ENCODE data around the gene GRID1. TPM values are rescaled to one million over a fixed set of nuclear protein-coding genes. Genes with fewer than 3 reads are reported as not detected.

The GRID1 gene
- total and polyA plus RNA-seq, 10 of the 15 experiments (the other 5 are each of a cell fraction or from before 2014, with no cell fraction given): 0.04 to 0.62 (median 0.08) TPM; not detected in 5

GRCh38 chr10:85901599-85901998 is 465.0 kb downstream of the GRID1 start:
- ChIA-PET RAD21 (ENCODE audit: unreplicated experiment) (no interaction called here), SMC1A (ENCODE audit: uncharacterized antibody, unreplicated experiment) (interaction anchor here (0.7 to 1.3 kb wide), 4 partner anchors 12 to 32 kb away, joined by 3 read pairs; no protein-coding TSS in a partner anchor), CTCF (interaction anchor here (1.8 kb wide), 1 partner anchor 22 kb away, joined by 5 read pairs; no protein-coding TSS in a partner anchor), POLR2A (no interaction called here)
- Histone ChIP-seq H3K4me2 (ENCODE audit: control insufficient read depth, insufficient read depth) (no peak overlapping the region), H3K4me3 (no peak overlapping the region), H3K4me1 (ENCODE audit: control insufficient read depth, insufficient read depth, low read length) (no peaks in the 10 kb centered on the region), H3K27ac (ENCODE audit: control insufficient read depth, insufficient read depth) (no peak overlapping the region), H3K79me2 (ENCODE audit: control insufficient read depth, insufficient read depth, low read length) (no peaks in the 10 kb centered on the region), H3K9ac (ENCODE audit: control insufficient read depth, insufficient read depth, low read length) (no peak overlapping the region), H4K20me1 (ENCODE audit: control insufficient read depth, insufficient read depth) (no peaks in the 10 kb centered on the region), H2AFZ (ENCODE audit: control insufficient read depth, low read depth, low read length) (no peak overlapping the region), H3K9me3 (replicated peaks; ENCODE audit: control insufficient read depth, insufficient read depth, low read length) (no peaks in the 10 kb centered on the region; the same call in 2 of the 3 replicates), H3K27me3 (replicated peaks in 1 of 2; ENCODE audit: control insufficient read depth in 2 of 2, insufficient read depth in 2 of 2, low read length in 1 of 2) (no peaks in the 10 kb centered on the region), H3K36me3 (ENCODE audit: control insufficient read depth in 2 of 2, insufficient read depth in 2 of 2, low read length in 1 of 2) (no peaks in the 10 kb centered on the region)
- no TSS peak for BruUV-seq (replicated peaks)
- WGBS (ENCODE audit: insufficient coverage, insufficient replicate concordance, low lambda C conversion rate, missing lambda C conversion rate): 12% methylated on average over 4 of the region's 4 CpGs
- intact Hi-C loops (cut with micrococcal nuclease; ENCODE audit: unreplicated experiment) (no loop called here), in situ Hi-C loops (cut with MboI) (no loop called here)
- ATAC-seq: no peak
- no peak for TF ChIP-seq RCOR1 (conservative IDR thresholded peaks at IDR 0.05; ENCODE audit: low read depth, low read length)
- TF ChIP-seq KAT2A (conservative IDR thresholded peaks at IDR 0.05; ENCODE audit: control insufficient read depth, low read depth, low read length): no peak
- no peak for TF ChIP-seq NR2F1 (conservative IDR thresholded peaks at IDR 0.05)
- TF ChIP-seq POLR2AphosphoS2 (IDR thresholded peaks at IDR 0.05; ENCODE audit: low read depth, low read length): no peak
- TF ChIP-seq IKZF1 (conservative IDR thresholded peaks at IDR 0.05): no peak
- TF ChIP-seq IKZF2 (IDR thresholded peaks at IDR 0.05): no peak
- TF ChIP-seq SKIL (IDR thresholded peaks at IDR 0.05; ENCODE audit: low read depth, poor library complexity, severe bottlenecking): no peak
- no peak for TF ChIP-seq POU2F2 (IDR thresholded peaks at IDR 0.05; ENCODE audit: borderline replicate concordance, low read depth, low read length)
- no peak for TF ChIP-seq SIX5 (IDR thresholded peaks at IDR 0.05; ENCODE audit: low read depth, low read length, severe bottlenecking)
- no peak for TF ChIP-seq IRF5 (IDR thresholded peaks at IDR 0.05; ENCODE audit: borderline replicate concordance)
- TF ChIP-seq ATF3 (IDR thresholded peaks at IDR 0.05; ENCODE audit: borderline replicate concordance, extremely low read depth, low read depth, low read length): no peak
- TF ChIP-seq RB1 (IDR thresholded peaks at IDR 0.05; ENCODE audit: borderline replicate concordance): no peak
- TF ChIP-seq YY1 (IDR thresholded peaks at IDR 0.05; ENCODE audit: low read depth, low read length): no peak
- TF ChIP-seq KDM1A (IDR thresholded peaks at IDR 0.05; ENCODE audit: borderline replicate concordance): no peak
- FAIRE-seq: no peak
- no peak for DNase-seq (ENCODE audit: low read depth, low spot score)
